B cell (primary cell): ENCODE data around the gene ZNF791. TPM values are rescaled to one million over a fixed set of nuclear protein-coding genes. Genes with fewer than 3 reads are reported as not detected.

Source experiments
- ATAC-seq: fragments of 200-7000 bp; cut with Tn5 transposase; one replicate; pipeline ENCODE4 v1.10.0; 2021; ENCODE audit warnings: low read depth, mild to moderate bottlenecking, moderate number of reproducible peaks, moderate library complexity
- CTCF ChIA-PET: fragments of 350-600 bp; sonication (Branson Sonifier 250); formaldehyde crosslinking; loops from one replicate; lab custom pipeline; 2021; ENCODE audit warnings: antibody characterized with exemption, inconsistent platforms; lab: Charles Lee
- POLR2A ChIA-PET: fragments of 350-600 bp; sonication (Branson Sonifier 250); formaldehyde crosslinking; loops from one replicate; lab custom pipeline; 2021; ENCODE audit warnings: antibody characterized with exemption; lab: Charles Lee
- DNase-seq: peaks from one replicate; pipeline ENCODE4 v3.0.0; 2013
- H2AFZ ChIP-seq: 2 replicates; pipeline ENCODE4 v1.6.1; 2012; ENCODE audit warnings: mild to moderate bottlenecking, low read depth, low read length; ENCODE audit not compliant: insufficient read depth, poor library complexity, severe bottlenecking
- H3K27ac ChIP-seq, 2 donors: 1 replicate in 1 of 2; 2 replicates in 1 of 2; pipeline ENCODE4 v1.5.1; 2012 to 2013; ENCODE audit warnings: low read length in 2 of 2, mild to moderate bottlenecking in 2 of 2, moderate library complexity in 1 of 2
- H3K27me3 ChIP-seq, 4 experiments: fragments of 200-600 bp in 1 of 4; sonication (generic) in 1 of 4; replicated peaks in 1 of 4; 1 replicate in 2 of 4; 2 replicates in 2 of 4; pipeline versions ENCODE4 v1.6.1 to v1.7.0; 2013 to 2016; ENCODE audit warnings: low read length in 3 of 4, mild to moderate bottlenecking in 2 of 4, mixed read lengths in 1 of 4, moderate library complexity in 1 of 4; ENCODE audit not compliant: insufficient read depth in 4 of 4, control insufficient read depth in 3 of 4; ENCODE audit errors: control extremely low read depth in 1 of 4
- H3K36me3 ChIP-seq, 2 experiments: replicated peaks in 1 of 2; 1 replicate in 1 of 2; 2 replicates in 1 of 2; pipeline versions ENCODE4 v1.6.1 to v1.7.1; 2013; ENCODE audit warnings: low read length in 1 of 2; ENCODE audit not compliant: insufficient read depth in 2 of 2, control insufficient read depth in 1 of 2; ENCODE audit errors: control extremely low read depth in 1 of 2, extremely low read depth in 1 of 2
- H3K4me1 ChIP-seq, 2 donors: fragments of 200-600 bp in 1 of 2; sonication (generic) in 1 of 2; 1 replicate in 1 of 2; 2 replicates in 1 of 2; pipeline versions ENCODE4 v1.5.1 to v1.6.1; 2013 to 2017; ENCODE audit warnings: low read length in 2 of 2; ENCODE audit not compliant: control insufficient read depth in 2 of 2, insufficient read depth in 2 of 2
- H3K4me2 ChIP-seq: replicated peaks from 2 replicates; pipeline ENCODE3; 2012; ENCODE audit warnings: mild to moderate bottlenecking, low read depth, low read length; ENCODE audit not compliant: poor library complexity, severe bottlenecking
- H3K4me3 ChIP-seq, 5 experiments: fragments of 200-600 bp in 1 of 5; sonication (generic) in 1 of 5; 1 replicate in 3 of 5; 2 replicates in 2 of 5; pipeline versions ENCODE4 v1.5.1 to v1.7.0; 2011 to 2016; ENCODE audit warnings: low read length in 4 of 5, mild to moderate bottlenecking in 4 of 5, low read depth in 2 of 5, control low read depth in 1 of 5, moderate library complexity in 1 of 5; ENCODE audit not compliant: insufficient read depth in 1 of 5; ENCODE audit errors: control extremely low read depth in 1 of 5, extremely low read depth in 1 of 5
- H3K79me2 ChIP-seq: fragments of 200-600 bp; sonication (generic); one replicate; pipeline ENCODE4 v1.6.0; 2016; ENCODE audit warnings: low read length; ENCODE audit not compliant: control insufficient read depth, insufficient read depth
- H3K9ac ChIP-seq: fragments of 200-600 bp; sonication (generic); 2 replicates; pipeline ENCODE4 v1.6.1; 2017; ENCODE audit warnings: mild to moderate bottlenecking, low read length, moderate library complexity
- H3K9me3 ChIP-seq, 3 donors: one replicate each; pipeline versions ENCODE4 v1.6.1 to v1.7.1; 2013; ENCODE audit warnings: low read length in 2 of 3; ENCODE audit not compliant: control insufficient read depth in 2 of 3, insufficient read depth in 1 of 3; ENCODE audit errors: control extremely low read depth in 1 of 3
- H4K20me1 ChIP-seq: 2 replicates; pipeline ENCODE4 v1.6.0; 2012; ENCODE audit warnings: mild to moderate bottlenecking, low read length; ENCODE audit not compliant: insufficient read depth, control insufficient read depth, poor library complexity, severe bottlenecking
- H3K27ac Mint-ChIP-seq: one replicate; pipeline ENCODE4 v1.8.0; 2021; ENCODE audit warnings: mixed read lengths
- H3K27me3 Mint-ChIP-seq: one replicate; pipeline ENCODE4 v1.8.0; 2021; ENCODE audit warnings: mixed read lengths
- H3K4me1 Mint-ChIP-seq: one replicate; pipeline ENCODE4 v1.8.0; 2021; ENCODE audit warnings: mixed read lengths
- H3K4me3 Mint-ChIP-seq: one replicate; pipeline ENCODE4 v1.8.0; 2021; ENCODE audit warnings: mixed read lengths
- H3K9me3 Mint-ChIP-seq: one replicate; pipeline ENCODE4 v1.8.0; 2022; ENCODE audit warnings: mixed read lengths; ENCODE audit not compliant: insufficient read depth
- CTCF ChIP-seq: fragments of 200-600 bp; IDR thresholded peaks from one replicate; pipeline ENCODE4 v1.8.0; 2022; ENCODE audit warnings: antibody characterized with exemption, mild to moderate bottlenecking
- EZH2 ChIP-seq: IDR thresholded peaks from 2 replicates; pipeline ENCODE4 v1.6.1; 2012; ENCODE audit warnings: borderline replicate concordance, low read depth, mild to moderate bottlenecking, moderate library complexity, low read length; ENCODE audit not compliant: insufficient read depth, poor library complexity, severe bottlenecking
- WGBS: methylation state at CpG from one replicate; pipeline ENCODE4 v1.1.5; 2013; ENCODE audit warnings: missing lambda C conversion rate; ENCODE audit not compliant: insufficient coverage; 5-methylcytosine and 5-hydroxymethylcytosine counted together
- intact Hi-C: fragments of 100-400 bp; cut with micrococcal nuclease; formaldehyde crosslinking; loops from one replicate; pipeline ENCODE4 v1.10.0; 2022
- polyA plus RNA-seq: library from polyadenylated mRNA; depleted of rRNA; stranded (reverse); fragments of >200 nt; gene quantifications from 2 replicates; pipeline ENCODE4 v1.2.3, GENCODE V29; 2012
- total RNA-seq, 2 donors: library from RNA; stranded (reverse); fragments of 120-200 nt in 1 of 2; gene quantifications; 1 replicate in 1 of 2; 2 replicates in 1 of 2; pipeline versions ENCODE4 v1.2.3 to v1.2.4, GENCODE V29; 2013 to 2022

Gene ZNF791
- total and polyA plus RNA-seq, 2 donors (not counting 1 experiment from before 2014, with no cell fraction given) = 17.5 to 57.9 TPM

GRCh38 chr19:12646551-12646950 is 35.8 kb downstream of the ZNF791 start:
- Histone ChIP-seq H3K9me3 (no peaks in the 10 kb centered on the region), H3K27ac (no peak overlapping the region), H3K4me2 (no peak overlapping the region), H3K27me3 (no peaks in the 10 kb centered on the region), H3K9ac (no peak overlapping the region), H3K4me3 (no peak overlapping the region), H3K79me2 (peaks cover 4% of the 10 kb centered on the region), H3K36me3 (peaks cover 0 to 35% of the 10 kb centered on the region in 2 experiments), H4K20me1 (peaks cover 7% of the 10 kb centered on the region), H3K4me1 (peaks cover 0 to 10% of the 10 kb centered on the region in 2 donors), H2AFZ (no peak overlapping the region)
- ChIA-PET POLR2A (no interaction called here), CTCF (interaction anchor here (1.0 kb wide), 2 partner anchors 26 to 36 kb away, joined by 3 read pairs; partner anchors contain the start of genes ZNF490 and ZNF791)
- ATAC-seq (no peak), DNase-seq (no peak)
- intact Hi-C loops = no loop called here
- H3K27ac Mint-ChIP-seq = no peak overlapping the region
- no peak for TF ChIP-seq EZH2
- no peak for TF ChIP-seq CTCF
- no peak overlapping the region for H3K4me3 Mint-ChIP-seq
- no peaks in the 10 kb centered on the region for H3K9me3 Mint-ChIP-seq
- H3K4me1 Mint-ChIP-seq = peaks cover 7% of the 10 kb centered on the region
- no peaks in the 10 kb centered on the region for H3K27me3 Mint-ChIP-seq
- 61% methylated on average over 4 of the region's 10 CpGs for WGBS

- H3K9me3 ChIP-seq = no peaks in the 10 kb centered on the region
- DNase-seq = no peak
- peak overlapping the region in 1 of 2 donors; percentile 29 for H3K27ac ChIP-seq
- intact Hi-C loops = no loop called here
- no peaks in the 10 kb centered on the region for H3K27me3 Mint-ChIP-seq
- H3K9me3 Mint-ChIP-seq = no peaks in the 10 kb centered on the region
- POLR2A ChIA-PET = interaction anchor here (0.7 kb wide), 2 partner anchors 78 to 136 kb away, joined by 8 to 9 read pairs; no protein-coding TSS in a partner anchor
- no peak overlapping the region for H3K9ac ChIP-seq
- peaks cover 7% of the 10 kb centered on the region for H4K20me1 ChIP-seq
- H3K4me1 ChIP-seq = peaks cover 0 to 10% of the 10 kb centered on the region in 2 donors
- no peak for ATAC-seq
- H3K27ac Mint-ChIP-seq = peak overlapping the region; percentile 71
- no peak overlapping the region for H2AFZ ChIP-seq
- no peak overlapping the region for H3K4me3 ChIP-seq
- 92% methylated on average over 6 of the region's 8 CpGs for WGBS
- H3K79me2 ChIP-seq = peaks cover 4% of the 10 kb centered on the region
- CTCF ChIA-PET = interaction anchor here (0.7 to 1.0 kb wide), 2 partner anchors 36 to 84 kb away, joined by 3 read pairs; partner anchors contain the start of genes ZNF490 and ZNF791
- H3K4me2 ChIP-seq = no peak overlapping the region
- H3K4me1 Mint-ChIP-seq = peaks cover 7% of the 10 kb centered on the region
- no peaks in the 10 kb centered on the region for H3K27me3 ChIP-seq
- no peak overlapping the region for H3K4me3 Mint-ChIP-seq
- no peak for TF ChIP-seq EZH2
- no peak for TF ChIP-seq CTCF
- H3K36me3 ChIP-seq = peaks cover 0 to 39% of the 10 kb centered on the region in 2 experiments
Observed at GRCh38 chr19:12647047-12647446, 36.3 kb downstream of the ZNF791 start.
